ENCODE measurements around the gene IRAK2. TPM values are rescaled to one million over a fixed set of nuclear protein-coding genes. Genes with fewer than 3 reads are reported as not detected.

The IRAK2 gene
- total RNA-seq, 3 donors from 2014 or later (not counting 1 experiment from before 2014, with no cell fraction given), result 10.4 to 28.2 (median 10.9) TPM

DNA sequence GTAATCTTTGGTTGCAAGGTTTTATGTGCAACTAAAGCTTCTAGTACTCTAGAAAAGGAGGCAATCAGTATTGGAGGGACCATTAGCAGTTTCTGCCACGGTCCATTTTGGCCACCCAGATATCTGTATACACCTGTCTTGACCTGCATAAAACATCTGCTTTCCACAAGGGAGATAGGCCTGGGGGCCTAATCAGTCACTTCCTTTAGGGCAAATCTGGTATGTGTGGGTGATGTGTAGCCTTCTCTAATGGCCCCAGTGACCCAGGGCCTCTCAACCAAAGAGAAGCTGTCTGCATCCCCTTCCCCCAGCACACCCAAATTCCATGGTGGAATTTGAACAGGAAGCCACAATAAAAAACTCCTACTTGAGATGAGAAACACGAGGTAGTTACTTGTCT, 19.5 kb downstream of the IRAK2 start:
- Mint-ChIP-seq H3K4me3 (peak overlapping the region; percentile 53), H3K36me3 (no peaks in the 10 kb centered on the region), H3K9me3 (no peaks in the 10 kb centered on the region), H3K27me3 (ENCODE audit: low read depth in 2 of 2) (no peaks in the 10 kb centered on the region), H3K4me1 (peaks cover 65 to 70% of the 10 kb centered on the region in 2 donors), H3K27ac (peak overlapping the region; percentile 82 to 96)
- TF ChIP-seq, protein P1, sequence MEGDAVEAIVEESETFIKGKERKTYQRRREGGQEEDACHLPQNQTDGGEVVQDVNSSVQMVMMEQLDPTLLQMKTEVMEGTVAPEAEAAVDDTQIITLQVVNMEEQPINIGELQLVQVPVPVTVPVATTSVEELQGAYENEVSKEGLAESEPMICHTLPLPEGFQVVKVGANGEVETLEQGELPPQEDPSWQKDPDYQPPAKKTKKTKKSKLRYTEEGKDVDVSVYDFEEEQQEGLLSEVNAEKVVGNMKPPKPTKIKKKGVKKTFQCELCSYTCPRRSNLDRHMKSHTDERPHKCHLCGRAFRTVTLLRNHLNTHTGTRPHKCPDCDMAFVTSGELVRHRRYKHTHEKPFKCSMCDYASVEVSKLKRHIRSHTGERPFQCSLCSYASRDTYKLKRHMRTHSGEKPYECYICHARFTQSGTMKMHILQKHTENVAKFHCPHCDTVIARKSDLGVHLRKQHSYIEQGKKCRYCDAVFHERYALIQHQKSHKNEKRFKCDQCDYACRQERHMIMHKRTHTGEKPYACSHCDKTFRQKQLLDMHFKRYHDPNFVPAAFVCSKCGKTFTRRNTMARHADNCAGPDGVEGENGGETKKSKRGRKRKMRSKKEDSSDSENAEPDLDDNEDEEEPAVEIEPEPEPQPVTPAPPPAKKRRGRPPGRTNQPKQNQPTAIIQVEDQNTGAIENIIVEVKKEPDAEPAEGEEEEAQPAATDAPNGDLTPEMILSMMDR (IDR thresholded peaks at IDR 0.05), result no peak
- no peaks in the 10 kb centered on the region for H3K27me3 ChIP-seq (ENCODE audit: control insufficient read depth, insufficient read depth, low read length)
- peak overlapping the region; percentile 55 for H3K27ac ChIP-seq (ENCODE audit: low read length)
- intact Hi-C loops (cut with micrococcal nuclease), result no loop called here
- WGBS (ENCODE audit: insufficient coverage), result 89% methylated on average over 1 of the region's 2 CpGs
- DNase-seq, result no peak
- H3K9me3 ChIP-seq (ENCODE audit: control insufficient read depth, insufficient read depth, low read length), result no peaks in the 10 kb centered on the region
- peaks cover 86% of the 10 kb centered on the region for H3K4me1 ChIP-seq (ENCODE audit: control insufficient read depth, insufficient read depth, low read length)
- ATAC-seq, result no peak
- H3K36me3 ChIP-seq (ENCODE audit: control insufficient read depth, insufficient read depth, low read length), result peaks cover 14% of the 10 kb centered on the region
- H3K4me3 ChIP-seq (ENCODE audit: low read length), result no peak overlapping the region

DNA sequence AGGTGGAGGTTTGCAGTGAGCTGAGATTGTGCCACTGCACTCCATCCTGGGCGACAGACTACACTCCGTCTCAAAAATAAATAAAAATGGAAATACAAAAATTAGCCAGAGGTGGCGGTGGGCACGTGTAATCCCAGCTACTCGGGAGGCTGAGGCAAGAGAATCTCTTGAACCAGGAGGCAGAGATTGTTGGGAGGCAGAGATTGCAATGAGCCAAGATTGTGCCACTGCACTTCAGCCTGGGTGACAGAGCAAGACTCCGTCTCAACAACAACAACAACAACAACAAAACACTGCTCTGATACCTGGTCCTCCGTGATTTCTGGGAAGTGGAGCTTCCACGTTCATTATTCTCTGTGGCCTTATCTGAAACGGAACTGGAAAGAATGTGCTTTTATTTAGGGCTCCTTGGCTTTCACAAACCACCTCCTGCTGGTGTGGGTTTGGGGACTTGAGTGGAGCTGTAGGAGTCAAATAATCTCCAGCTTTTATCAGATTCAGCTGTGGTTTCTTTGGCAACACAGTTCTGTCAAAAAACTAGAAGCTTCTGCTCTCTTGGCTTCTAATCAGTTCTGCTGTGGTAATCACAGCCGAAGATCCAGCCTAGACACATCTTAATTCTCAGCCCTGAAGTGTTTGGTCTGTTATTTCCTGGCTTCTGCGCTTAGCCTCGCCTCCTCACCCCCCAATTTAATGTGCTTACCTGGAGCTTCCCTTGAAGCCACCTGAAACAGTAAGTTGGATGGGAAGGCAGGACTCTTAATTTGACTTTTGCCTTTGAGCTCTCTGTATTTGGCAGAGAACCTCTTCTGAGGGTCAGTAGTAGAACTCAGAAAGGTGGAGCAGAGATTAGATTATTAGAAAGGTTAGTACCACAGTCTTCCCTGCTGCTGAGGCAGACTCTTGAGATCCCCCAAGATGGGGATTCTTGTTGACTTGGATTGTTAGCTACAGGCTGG, 21.4 kb downstream of the IRAK2 start:
- Histone ChIP-seq H3K4me3 (ENCODE audit: low read length) (no peak overlapping the region), H3K4me1 (ENCODE audit: control insufficient read depth, insufficient read depth, low read length) (peaks cover 92% of the 10 kb centered on the region), H3K27me3 (ENCODE audit: control insufficient read depth, insufficient read depth, low read length) (no peaks in the 10 kb centered on the region), H3K27ac (ENCODE audit: low read length) (peak overlapping the region; percentile 77), H3K36me3 (ENCODE audit: control insufficient read depth, insufficient read depth, low read length) (peaks cover 4% of the 10 kb centered on the region), H3K9me3 (ENCODE audit: control insufficient read depth, insufficient read depth, low read length) (no peaks in the 10 kb centered on the region)
- Mint-ChIP-seq H3K27me3 (ENCODE audit: low read depth in 2 of 2) (no peaks in the 10 kb centered on the region), H3K36me3 (no peaks in the 10 kb centered on the region), H3K27ac (peak overlapping the region; percentile 96 to 99), H3K4me1 (peaks cover 68 to 71% of the 10 kb centered on the region in 2 donors), H3K9me3 (no peaks in the 10 kb centered on the region), H3K4me3 (peak overlapping the region; percentile 82)
- DNase-seq (peak; percentile 29 to 67), ATAC-seq (peak; percentile 60 to 78 (median 76))
- intact Hi-C loops (cut with micrococcal nuclease), result loop anchor here (5.0 kb wide), 2 partner anchors 34 to 41 kb away; no protein-coding TSS in a partner anchor
- TF ChIP-seq, protein P1 (IDR thresholded peaks at IDR 0.05), result no peak
- 47% methylated on average over 10 of the region's 12 CpGs for WGBS (ENCODE audit: insufficient coverage)

DNA sequence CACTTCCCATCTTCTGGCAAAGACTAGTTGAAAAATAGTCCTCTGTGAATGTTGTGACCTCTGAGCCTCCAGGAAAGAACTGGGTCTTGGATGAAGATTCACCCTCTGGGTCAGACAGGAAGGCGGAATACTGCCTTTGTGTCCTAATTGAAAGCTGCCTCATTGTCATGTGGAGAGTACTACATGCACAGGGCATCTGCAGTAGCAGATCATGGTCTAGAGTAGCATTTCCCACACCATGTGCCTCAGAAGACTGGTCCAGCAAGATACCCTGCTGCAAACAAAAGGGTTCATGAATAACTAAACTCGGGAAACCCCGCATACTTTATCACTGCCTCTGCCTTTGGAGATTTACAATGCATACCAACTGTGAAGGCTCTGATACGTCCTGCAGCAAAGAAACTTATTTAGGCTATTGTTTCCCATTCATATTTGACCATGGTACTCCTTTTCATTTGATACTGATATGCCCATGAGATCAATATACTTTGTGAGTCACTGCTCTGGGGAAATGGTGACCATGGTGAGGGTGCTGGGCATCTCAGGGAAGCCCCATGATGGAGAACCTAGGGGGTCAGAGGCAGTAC, 22.7 kb downstream of the IRAK2 start:
- no peaks in the 10 kb centered on the region for H3K9me3 ChIP-seq (ENCODE audit: control insufficient read depth, insufficient read depth, low read length)

More for the DNA sequence above, 22.7 kb downstream of the IRAK2 start:
- peak overlapping the region; percentile 77 for H3K27ac ChIP-seq (ENCODE audit: low read length)
- H3K4me3 ChIP-seq (ENCODE audit: low read length), result no peak overlapping the region
- Mint-ChIP-seq H3K4me1 (peaks cover 72 to 75% of the 10 kb centered on the region in 2 donors), H3K4me3 (peak overlapping the region; percentile 82), H3K36me3 (no peaks in the 10 kb centered on the region), H3K9me3 (no peaks in the 10 kb centered on the region), H3K27ac (peak overlapping the region; percentile 96 to 99), H3K27me3 (ENCODE audit: low read depth in 2 of 2) (no peaks in the 10 kb centered on the region)
- intact Hi-C loops (cut with micrococcal nuclease), result loop anchor here (5.0 kb wide), 2 partner anchors 35 to 40 kb away; no protein-coding TSS in a partner anchor
- no peaks in the 10 kb centered on the region for H3K27me3 ChIP-seq (ENCODE audit: control insufficient read depth, insufficient read depth, low read length)
- H3K4me1 ChIP-seq (ENCODE audit: control insufficient read depth, insufficient read depth, low read length), result peaks cover 94% of the 10 kb centered on the region
- TF ChIP-seq, protein P1 (IDR thresholded peaks at IDR 0.05), result no peak
- peaks cover 5% of the 10 kb centered on the region for H3K36me3 ChIP-seq (ENCODE audit: control insufficient read depth, insufficient read depth, low read length)
- 93% methylated on average over 4 of the region's 4 CpGs for WGBS (ENCODE audit: insufficient coverage)
- ATAC-seq (no peak), DNase-seq (no peak)

All from natural killer cell (primary cell).